ENCODE measurements around the gene VEZF1.

Gene VEZF1

GRCh38 chr17:57999010-57999495 is 11.0 kb upstream of the VEZF1 start:
- no peak overlapping the region for H3K4me3 ChIP-seq (replicated peaks; ENCODE audit: low read depth, low read length)
- no peak for DNase-seq (ENCODE audit: low read depth)
- TF ChIP-seq CTCF (IDR thresholded peaks at IDR 0.05; ENCODE audit: low read length, missing control alignments) = no peak

GRCh38 chr17:57997085-57997809 is 9.2 kb upstream of the VEZF1 start:
- no peak for DNase-seq (ENCODE audit: low read depth)
- TF ChIP-seq CTCF (IDR thresholded peaks at IDR 0.05; ENCODE audit: low read length, missing control alignments) = no peak
- H3K4me3 ChIP-seq (replicated peaks; ENCODE audit: low read depth, low read length) = no peak overlapping the region

DNA sequence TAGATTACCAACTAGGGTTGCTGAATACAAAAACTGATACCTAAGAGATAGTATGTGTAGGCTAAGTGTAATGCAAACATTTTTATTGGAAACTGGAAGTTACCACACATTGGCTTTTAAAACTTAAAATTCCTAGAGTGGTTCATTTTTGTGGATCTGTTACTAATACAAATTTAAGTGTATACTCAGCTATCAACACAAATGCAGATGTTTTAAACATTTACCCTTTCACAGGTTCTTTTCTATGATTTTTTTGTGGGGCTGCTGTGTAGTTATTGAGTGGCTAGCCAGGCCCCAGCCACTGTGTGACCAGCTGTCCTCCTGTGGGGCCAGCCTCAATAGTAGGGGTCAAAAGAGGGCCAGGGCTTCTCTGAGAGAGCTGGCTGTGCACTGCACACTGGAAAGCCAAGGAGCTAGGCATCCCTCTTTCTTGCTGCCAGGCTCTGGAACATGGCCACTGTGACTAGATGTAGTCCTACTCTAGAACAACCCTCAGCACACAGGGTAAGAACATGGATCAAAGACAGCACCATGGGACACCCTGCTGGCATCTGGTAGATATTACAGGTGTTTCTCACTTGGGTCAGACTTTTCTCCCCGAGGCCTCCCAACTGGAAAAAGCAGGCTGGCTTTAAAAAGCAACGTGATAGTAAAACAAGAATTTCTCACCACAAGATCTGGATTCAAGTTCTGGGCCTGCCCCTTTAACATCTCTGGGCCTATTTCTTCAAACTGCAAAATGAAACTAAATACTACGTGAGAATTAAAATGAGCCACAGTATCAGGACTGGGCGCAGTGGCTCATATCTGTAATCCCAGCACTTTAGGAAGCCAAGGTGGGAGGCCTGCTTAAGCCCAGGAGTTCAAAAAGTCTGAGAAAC is 7.3 kb upstream of the VEZF1 start:
- H3K4me3 ChIP-seq (replicated peaks; ENCODE audit: low read depth, low read length) = no peak overlapping the region
- peak; percentile 69 for TF ChIP-seq CTCF (IDR thresholded peaks at IDR 0.05; ENCODE audit: low read length, missing control alignments)
- peak; percentile 87 for DNase-seq (ENCODE audit: low read depth)

DNA sequence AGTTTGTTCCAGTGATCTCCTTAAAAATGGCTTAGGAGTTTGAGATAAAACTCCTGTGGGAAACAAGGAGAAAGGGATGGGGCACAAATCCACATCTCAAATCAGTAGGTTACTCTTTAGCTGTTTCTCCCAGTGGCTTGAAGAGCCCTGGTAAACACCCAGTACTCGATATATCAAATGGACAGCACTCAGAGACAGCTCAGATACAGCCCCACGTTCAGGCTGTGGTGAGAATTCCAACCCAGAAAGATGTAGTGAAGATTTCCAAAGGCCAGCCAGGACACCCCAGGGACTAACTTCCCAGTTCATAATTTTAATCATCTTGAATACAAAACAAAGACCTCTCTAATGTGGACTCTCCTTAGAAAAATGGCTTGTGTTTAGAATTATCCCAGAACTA is 6.4 kb upstream of the VEZF1 start:
- TF ChIP-seq CTCF (IDR thresholded peaks at IDR 0.05; ENCODE audit: low read length, missing control alignments) = no peak
- DNase-seq (ENCODE audit: low read depth) = no peak
- H3K4me3 ChIP-seq (replicated peaks; ENCODE audit: low read depth, low read length) = no peak overlapping the region

DNA sequence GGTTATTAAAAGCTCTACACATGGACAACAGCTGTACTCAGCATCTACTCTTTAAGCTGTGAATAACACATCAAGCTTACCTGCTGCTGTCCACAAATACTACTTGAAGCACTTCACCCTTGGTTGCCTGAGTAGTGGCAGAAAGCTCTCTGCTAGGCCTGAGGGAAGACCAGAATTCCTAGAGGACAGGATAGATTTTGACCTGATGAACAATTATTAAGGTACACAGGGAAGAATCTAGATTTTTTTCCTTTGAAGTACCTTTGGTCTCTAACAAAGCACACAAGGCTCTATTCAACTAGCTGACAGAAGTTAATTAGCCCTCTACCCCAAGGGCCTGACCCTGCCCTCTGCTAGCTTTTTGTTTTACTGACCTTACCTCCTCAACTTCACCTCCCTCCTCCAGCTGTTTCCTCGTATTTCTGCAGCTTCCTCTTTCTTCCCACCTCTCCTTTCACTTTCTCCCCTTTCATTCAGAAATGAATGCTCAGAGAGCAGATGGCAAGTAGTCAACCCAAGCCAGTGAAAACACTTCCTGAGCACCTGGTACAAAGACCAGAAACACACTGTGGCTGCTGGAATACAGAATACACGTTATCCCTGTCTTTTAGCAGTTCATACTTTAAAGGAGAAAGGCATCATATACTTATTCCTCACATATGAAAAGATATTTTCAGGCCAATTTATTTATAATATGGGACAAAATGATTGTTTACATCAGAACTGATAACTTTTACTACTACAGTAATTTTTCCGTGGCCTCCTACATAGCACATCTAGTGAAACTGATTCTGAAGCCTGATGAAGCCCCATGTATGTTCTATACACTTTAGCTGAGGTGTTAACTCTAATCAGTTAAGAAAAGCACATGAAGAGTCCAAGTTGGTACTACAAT is 5.7 kb upstream of the VEZF1 start:
- TF ChIP-seq CTCF (IDR thresholded peaks at IDR 0.05; ENCODE audit: low read length, missing control alignments) = no peak
- no peak overlapping the region for H3K4me3 ChIP-seq (replicated peaks; ENCODE audit: low read depth, low read length)
- DNase-seq (ENCODE audit: low read depth) = no peak

GRCh38 chr17:57991537-57991936 is 3.5 kb upstream of the VEZF1 start:
- TF ChIP-seq CTCF (IDR thresholded peaks at IDR 0.05; ENCODE audit: low read length, missing control alignments) = no peak
- H3K4me3 ChIP-seq (replicated peaks; ENCODE audit: low read depth, low read length) = no peak overlapping the region
- no peak for DNase-seq (ENCODE audit: low read depth)
